GM18873 (cell line): ENCODE measurements around the gene PRKRIP1.
"Not testable (repeated sequence)": the region's sequence is repeated elsewhere in the genome, so short reads cannot be mapped to it uniquely, and the experiment has no call there.

ENCODE experiments used
- ATAC-seq: cut with Tn5 transposase; IDR thresholded peaks from one replicate; pipeline ENCODE4 v1.9.1; 2021; ENCODE audit warnings: mild to moderate bottlenecking, moderate library complexity, moderate number of reproducible peaks; ENCODE audit not compliant: unreplicated experiment, low FRiP score

PRKRIP1 gene

DNA sequence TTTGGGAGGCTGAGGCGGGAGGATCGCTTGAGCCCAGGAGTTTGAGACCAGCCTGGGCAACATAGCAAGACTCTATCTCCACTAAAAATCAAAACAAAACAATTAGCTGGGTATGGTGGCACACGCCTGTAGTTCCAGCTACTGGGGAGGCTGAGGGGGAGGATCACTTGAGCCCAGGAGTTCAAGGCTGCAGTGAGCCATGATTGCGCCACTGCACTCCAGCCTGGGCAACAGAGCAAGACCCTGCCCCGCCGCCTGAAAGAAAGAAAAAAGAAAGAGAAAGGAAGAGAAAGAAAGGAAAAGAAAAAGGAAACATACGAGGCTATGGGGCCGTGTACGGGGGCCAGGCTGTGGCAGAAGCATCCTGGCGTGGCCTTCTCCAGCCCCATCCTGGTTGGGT lies 58.8 kb downstream of the PRKRIP1 start:
- ATAC-seq: not testable (repeated sequence)

DNA sequence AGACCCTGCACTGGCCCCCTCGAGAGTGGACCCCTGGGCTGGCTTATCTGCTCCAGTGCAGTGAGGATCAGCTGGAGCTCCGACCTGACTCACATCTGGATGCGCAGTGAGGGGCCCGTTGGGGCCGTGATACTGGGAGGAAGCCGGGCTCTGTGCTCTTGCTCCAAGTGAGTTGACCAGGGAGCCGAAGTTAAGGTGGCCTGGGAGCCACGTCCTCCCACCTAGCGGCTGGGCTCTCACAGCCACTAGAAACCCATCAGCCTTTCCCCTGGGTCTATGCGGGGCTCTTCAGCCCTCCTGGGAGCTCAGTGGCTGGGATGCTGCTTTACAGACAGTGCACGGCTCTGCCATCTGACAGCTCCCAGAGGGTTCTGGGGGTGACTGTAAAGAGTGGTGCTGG lies 59.4 kb downstream of the PRKRIP1 start:
- ATAC-seq: no peak

DNA sequence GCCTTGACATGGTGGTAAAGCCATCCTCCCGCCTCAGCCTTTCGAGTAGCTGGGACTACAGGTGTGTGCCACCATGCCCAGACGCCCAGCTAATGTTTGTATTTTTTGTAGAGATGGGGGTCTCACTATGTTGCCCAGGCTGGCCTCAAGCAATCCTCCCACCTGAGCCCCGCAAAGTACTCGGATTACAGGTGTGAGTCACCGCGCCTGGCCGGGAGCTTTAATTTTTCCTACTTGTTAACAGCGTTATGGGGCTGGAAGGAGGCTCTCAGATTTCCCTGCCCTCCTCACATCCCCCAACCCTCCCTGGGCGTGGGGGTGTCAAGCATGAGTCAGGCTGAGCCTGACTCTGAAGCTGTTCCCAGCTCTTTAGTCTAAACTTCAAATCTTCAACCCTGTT lies 60.2 kb downstream of the PRKRIP1 start:
- ATAC-seq: no peak

DNA sequence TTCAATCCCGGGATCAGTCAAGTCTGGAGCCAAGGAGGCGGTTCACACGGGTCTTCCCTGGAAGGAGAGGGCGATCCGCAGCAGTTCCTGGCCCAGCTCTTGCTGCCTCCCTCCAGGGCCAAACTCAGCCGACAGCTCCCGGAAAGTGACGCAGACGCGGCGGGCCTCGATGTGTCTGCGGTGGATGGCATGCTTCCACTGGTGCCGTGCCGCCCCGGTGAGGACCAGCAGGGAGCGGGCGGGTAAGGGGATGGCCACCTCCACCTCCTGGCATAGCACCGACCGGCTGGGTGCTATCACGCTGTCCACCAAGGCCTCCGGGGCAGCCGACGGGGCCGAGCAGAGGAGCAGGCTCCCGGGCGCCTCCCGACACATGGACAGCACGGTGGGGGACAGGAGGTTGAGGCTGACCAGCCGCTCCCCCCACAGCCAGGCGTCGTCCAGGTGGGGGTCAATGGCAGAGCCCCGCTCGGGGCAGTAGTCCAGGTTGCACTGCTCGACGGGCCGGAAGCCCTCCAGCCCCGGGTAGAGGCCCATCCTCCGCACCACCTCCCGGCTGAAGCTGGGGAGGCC lies 61.3 kb downstream of the PRKRIP1 start:
- no peak for ATAC-seq

DNA sequence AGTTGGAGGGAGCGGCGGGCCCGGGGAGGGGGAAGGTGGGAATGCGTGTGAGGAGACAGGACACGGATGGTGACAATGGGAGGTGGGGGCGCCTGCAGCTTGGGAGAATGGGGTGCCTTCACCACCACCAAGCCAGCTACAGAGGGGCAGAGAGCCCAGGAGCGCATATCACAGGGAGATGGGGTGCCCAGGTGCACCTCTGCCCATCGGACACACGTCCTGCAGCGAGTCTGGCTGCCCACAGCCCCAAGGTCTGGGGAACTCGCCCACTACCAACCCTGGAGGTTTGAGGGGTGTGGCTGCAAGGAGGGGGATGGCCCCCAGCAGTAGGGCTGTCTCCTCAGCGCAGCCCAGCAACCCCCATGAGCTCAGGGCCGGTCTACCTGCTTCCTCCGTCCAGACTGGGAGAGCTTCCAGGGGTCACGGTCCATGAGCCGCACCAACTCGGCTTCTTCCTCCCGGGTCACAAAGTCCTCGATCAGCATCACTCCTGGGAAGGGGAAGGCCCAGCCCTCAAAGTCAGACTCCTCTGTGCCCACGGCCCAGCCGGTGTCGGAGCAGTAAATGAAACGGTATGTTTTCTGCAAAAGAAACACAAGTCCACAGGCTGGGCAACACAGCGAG lies 63.2 kb downstream of the PRKRIP1 start:
- ATAC-seq: no peak

DNA sequence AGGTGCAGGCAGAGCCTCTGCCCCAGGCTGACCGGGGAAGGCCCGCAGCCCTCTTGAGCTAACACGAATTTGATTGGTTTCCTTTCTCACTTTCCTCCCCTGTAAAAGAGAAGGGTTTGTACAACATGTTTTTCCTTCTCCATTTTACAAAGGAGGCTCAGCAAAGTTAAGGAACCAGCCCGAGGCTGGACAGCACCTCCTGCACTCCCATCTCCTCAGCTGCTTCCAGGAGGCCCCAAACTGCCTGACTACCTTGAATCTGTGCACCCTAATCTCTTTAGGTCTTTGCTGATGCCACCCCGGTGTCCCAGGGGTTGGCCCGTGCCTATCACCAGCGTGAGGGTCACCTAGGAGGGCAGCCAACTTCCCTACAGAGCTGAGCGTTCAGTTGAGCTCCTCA lies 64.3 kb downstream of the PRKRIP1 start:
- no peak for ATAC-seq

DNA sequence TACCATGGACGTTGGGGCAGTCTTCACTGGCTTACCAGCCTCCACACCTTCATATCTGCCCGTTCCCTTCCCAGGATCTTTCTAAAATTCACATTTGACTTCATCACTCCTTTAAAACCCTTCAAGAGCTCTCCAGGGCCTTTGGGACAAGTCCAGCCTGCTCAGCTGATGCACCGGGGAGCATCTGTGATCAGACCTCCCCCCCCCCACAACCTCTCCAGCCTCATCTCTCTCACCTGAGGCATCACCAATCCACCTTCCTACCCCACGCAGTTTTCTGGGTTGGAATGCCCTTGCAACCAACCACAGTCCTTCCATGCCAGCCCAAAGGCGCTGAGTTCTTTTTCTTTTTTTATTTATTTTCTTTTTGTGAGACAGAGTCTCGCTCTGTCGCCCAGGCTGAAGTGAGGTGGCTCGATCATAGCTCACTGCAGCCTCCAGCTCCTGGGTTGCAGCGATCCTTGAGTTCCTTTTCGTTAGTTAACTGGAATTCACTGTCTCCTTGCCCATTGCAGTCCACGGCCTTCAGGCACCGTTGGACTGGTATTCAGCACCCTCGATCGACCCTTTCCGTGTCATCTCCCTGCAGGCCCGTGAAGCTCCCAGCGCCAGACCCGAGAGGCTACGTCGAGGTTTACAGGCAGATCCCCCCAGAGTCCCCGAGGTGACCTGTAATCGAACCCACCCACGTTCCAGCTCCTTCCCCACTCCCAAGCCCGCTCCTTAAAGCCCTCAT lies 67.8 kb downstream of the PRKRIP1 start:
- no peak for ATAC-seq

DNA sequence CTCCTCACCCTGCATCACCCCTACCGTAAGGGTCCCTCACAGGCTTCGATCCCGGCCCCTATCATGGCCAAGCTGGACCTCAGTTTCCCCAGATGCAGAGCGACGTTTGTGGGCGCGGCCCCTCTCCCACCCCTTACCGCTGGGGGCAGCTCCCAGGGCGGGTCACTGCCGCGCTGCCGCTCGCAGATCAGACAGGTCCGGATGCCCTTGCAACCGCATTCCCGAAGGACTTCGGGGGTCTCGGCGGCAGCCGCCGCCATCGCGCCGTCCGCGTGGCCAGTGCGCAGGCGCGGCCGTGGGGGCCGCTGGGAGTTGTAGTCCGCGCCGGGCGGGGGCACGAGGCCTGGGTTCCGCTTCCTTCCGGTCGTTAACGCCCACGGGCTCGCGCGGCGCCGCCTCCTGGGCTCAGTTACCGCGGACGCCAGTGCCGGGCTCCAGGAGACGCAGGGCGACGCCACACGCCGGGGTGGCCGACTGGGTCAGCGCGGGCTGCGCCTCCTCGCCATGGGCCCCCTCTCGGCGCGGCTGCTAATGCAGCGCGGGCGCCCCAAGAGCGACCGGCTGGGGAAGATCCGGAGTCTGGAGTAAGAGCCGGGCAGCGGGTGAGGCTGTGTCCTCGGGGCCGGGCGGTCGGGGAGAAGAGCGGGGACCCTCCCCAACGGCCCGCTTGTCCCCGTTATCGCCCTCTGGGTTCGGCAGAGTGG lies 68.6 kb downstream of the PRKRIP1 start, which contains the start of the genes ALKBH4 and LRWD1:
TSS of gene ALKBH4 (minus strand) at position 287 of the 704 bp plus-strand sequence. CDS start at position 260, 27 bp downstream.
TSS of gene LRWD1 (plus strand) at position 408 of the 704 bp plus-strand sequence. CDS start at position 505, 97 bp downstream.
- ATAC-seq: peak; percentile 70

DNA sequence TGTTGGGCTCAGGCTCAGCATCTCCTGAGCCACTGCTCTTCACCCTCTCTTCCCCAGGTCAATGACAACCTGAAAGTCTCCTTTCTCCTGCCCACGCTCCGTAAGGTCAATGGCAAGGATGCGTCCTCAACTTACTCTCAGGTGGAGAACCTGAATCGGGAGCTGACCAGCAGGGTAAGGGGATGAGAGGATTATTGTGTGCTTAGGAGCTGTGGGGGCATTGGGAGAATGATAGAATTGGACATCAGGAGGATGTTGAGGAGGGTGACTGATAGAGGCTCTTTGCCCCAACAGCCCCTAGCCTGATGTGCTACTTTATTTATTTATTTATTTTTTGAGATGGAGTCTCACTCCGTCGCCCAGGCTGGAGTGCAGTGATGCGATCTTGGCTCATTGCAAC lies 69.9 kb downstream of the PRKRIP1 start:
- no peak for ATAC-seq

DNA sequence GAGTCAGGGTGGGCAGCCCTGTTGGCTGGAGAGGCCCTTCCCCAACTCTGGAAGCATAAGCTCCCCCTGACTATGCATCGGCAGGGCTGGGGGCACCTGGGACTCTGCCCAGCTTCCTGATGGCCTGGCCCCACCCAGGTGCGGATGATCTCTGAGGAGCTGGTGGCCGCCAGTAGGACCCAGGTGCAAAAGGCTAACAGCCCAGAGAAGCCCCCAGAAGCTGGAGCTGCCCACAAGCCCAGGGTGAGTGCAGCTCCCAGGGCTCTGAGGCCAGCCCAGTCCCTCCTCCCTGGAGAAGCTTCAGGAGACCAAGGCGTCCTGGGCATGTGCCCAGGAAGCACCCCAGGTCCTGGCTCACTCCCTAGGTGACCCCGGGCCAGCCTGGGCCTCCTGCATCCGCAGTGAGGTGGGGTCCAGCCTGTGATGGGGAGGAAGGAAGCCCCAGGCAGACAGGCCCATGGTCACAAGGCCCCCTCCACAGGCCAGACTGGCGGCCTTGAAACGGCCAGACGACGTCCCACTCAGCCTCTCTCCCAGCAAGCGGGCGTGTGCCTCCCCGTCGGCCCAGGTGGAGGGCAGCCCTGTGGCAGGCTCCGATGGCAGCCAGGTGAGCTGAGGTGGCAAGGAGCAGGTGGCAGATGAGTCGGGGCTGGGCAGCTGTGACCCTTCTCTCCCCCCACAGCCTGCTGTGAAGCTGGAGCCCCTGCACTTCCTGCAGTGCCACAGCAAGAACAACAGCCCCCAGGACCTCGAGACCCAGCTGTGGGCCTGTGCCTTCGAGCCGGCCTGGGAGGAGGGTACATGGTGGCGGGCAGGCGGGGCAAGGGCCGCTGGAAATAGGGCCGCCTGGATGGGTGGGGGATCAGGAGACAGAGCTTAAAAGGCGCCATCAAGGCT lies 71.7 kb downstream of the PRKRIP1 start:
- ATAC-seq: no peak

DNA sequence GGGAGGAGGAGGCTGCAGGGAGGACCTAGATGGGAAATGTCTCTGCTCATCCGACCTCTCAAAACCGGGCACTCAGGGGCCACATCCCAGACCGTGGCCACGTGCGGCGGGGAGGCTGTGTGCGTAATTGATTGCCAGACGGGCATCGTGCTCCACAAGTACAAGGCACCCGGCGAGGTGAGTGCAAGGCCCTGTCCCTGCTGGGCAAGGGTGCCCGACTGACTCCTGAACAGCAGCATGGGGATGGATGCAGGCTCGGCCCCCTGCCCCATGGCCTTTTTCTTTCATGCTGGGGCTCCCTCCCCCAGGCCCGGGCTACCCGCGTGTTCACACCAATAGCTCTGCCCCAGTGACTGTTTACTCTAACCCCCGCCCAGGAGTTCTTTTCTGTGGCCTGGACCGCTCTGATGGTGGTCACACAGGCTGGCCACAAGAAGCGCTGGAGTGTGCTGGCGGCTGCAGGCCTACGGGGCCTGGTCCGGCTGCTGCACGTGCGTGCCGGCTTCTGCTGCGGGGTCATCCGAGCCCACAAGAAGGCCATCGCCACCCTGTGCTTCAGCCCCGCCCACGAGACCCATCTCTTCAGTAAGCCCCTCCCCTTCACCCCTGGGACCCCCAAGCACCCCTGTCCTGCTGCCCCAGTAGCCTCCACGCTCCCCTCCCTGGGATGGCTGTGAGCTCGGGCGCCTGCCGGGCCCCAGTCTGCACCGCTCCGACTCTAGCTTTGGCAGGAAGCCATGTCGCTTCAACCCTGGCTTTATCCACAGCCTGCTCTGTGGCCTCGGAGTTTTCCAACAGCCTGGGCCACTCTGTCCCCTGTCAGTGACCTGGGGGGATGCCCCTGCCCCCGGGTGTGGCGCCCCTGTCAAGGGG lies 72.6 kb downstream of the PRKRIP1 start:
- no peak for ATAC-seq

DNA sequence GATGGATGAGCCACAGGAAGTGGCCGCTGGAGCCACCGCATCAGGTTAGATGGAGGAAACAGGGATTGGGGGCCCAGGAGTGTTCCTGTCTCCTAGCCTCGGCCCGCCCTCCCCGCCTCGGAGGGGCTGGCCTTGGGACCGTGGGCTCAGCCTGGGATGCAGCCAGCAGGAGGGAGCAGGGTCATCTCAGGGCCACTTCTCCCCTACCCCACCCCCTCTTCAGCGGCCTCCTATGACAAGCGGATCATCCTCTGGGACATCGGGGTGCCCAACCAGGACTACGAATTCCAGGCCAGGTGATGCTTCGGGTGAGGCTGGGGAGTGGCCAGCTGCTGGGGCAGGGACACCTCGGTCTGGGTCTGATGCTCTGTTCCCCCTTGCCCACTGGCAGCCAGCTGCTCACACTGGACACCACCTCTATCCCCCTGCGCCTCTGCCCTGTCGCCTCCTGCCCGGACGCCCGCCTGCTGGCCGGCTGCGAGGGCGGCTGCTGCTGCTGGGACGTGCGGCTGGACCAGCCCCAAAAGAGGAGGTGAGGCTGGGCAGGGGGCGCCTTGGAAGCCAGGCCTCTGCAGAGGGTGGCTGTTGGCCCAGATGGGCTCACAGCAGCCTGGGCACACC lies 73.3 kb downstream of the PRKRIP1 start:
- ATAC-seq: no peak

DNA sequence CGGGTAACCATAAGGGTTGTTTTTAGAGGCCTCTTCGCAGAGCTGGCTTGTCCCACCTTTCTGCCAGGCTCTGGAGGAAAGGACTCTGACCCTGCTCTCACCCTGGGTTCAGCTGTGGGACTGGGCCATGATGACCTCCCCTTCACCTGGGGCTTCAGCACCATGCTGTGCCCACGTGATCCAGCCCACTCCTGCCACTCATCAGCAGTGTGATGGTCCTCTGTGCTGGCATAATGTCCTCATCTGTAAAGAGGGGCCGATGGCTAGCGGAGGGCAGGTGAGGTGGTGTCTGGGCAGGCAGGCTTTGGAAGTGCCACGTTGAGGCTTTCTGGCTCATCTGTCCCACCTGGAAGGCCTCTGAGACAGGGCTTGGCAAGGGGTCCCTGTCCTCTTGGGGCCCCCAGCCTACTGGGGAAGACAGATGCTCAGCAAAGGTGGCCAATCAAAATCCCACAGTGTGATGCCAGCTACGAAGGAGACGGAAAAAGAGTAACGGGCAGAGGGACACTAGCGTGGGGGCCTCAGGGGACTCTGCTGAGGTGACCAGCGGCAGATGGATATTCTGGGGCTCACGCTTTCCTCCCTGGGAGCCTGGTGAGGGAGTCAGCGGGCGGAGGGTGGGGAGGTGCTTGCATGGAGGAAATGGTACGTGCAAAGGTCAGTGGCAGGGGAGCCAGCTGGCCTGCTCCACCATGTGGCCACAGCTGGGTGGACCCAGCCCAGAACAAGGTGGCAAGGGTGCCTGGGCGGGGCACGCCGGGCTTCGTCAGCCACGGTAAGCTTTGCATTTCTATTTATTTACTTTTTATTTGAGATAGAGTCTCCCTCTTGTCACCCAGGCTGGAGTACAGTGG lies 74.0 kb downstream of the PRKRIP1 start:
- no peak for ATAC-seq

DNA sequence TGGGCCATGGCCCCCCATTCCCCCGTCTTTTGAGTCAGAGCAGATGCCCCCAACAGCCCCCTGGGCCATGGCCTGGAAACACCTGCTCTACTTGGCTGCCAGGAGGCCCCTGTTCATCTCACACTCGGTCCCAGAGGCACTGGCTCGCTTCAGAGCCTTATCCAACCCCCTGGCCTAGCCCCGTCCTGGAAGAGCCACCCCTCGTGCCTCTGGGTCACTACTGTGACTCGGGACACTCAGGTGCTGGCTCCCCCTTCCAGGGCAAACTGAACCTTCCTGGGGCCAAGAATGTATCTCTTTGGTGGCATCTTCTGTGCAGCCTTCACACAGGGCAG lies 75.6 kb downstream of the PRKRIP1 start:
- ATAC-seq: no peak

DNA sequence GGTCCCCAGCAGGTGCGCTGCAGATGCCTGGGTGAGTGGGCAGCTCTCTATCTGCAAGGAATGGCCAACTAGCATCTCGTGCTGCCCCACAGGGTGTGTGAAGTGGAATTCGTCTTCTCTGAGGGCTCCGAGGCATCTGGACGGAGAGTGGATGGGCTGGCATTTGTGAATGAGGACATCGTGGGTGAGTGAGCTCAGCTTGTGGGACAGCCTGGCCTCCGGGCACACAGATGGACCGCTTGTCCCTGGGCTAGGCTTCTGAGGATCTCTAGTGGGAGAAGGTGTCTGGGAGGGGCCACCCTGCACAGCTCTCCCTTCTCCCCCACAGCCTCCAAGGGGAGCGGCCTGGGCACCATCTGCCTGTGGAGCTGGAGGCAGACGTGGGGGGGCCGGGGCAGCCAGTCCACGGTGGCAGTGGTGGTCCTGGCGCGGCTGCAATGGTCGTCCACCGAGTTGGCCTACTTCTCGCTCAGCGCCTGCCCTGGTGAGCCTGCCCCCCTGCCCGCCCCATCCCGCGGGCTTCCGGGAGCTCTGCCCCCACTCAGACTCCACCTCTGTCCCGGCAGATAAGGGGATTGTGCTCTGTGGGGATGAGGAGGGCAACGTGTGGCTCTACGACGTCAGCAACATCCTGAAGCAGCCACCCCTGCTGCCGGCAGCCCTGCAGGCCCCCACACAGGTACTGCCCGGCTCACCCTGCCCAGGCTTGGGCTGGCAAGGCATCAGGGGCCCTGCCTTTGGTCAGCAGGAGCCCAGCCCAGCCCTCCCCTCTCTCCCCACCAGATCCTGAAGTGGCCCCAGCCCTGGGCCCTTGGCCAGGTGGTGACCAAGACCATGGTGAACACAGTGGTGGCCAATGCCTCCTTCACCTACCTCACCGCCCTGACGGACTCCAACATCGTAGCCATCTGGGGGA lies 76.2 kb downstream of the PRKRIP1 start:
- no peak for ATAC-seq

DNA sequence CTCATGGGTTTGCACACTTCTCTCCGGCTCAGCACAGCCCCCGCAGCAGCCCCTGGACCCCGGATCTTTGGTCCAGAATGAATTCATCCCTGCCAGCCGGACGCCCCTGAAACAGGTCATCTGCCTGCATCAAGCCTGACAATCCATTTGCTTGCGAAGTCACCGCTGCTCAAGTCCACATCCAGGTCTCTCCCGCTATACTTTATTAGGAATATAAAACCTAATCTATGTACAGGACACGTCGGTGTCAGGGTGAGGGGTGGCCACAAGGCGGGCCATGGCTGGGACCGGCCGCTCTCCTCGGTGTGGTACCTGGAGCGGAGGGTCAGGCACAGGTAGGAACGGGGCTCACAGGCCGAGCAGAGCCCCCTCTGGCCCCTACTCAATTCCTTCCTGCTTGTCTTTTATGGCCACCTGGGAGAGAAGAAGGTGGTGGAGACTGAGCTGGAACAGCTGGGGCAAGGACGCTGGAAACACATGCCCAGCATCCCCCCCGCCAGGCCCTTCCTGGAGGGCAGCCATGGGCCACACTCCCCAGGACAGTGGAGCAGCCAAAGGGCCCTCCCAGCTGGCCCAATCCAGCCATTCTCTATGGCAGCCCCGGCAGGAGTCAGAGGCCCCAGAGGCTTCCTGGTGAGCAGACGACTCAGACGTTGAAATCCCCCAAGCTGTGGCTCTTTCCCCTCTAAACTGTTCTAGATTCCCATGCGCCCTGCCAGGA lies 77.3 kb downstream of the PRKRIP1 start:
- ATAC-seq: no peak
